Gastroesophageal sphincter (tissue), 4 donors: Measurements from ENCODE around the gene MUC6. TPM values are rescaled to one million over a fixed set of nuclear protein-coding genes. Genes with fewer than 3 reads are reported as not detected.

Source experiments
- ATAC-seq: fragments of 150-250 bp; one replicate; pipeline ENCODE4 v1.9.1; 2016; ENCODE audit warnings: mild to moderate bottlenecking, moderate library complexity
- H3K27ac ChIP-seq, 4 donors: fragments of 200-600 bp; sonication (generic) in 3 of 4; 1 replicate in 3 of 4; 2 replicates in 1 of 4; pipeline ENCODE4 v1.5.1; 2016 to 2019
- H3K27me3 ChIP-seq: fragments of 200-600 bp; sonication (generic); one replicate; pipeline ENCODE4 v1.5.1; 2019
- H3K36me3 ChIP-seq, 2 donors: fragments of 200-600 bp; sonication (generic); one replicate each; pipeline ENCODE4 v1.5.1; 2019; ENCODE audit warnings: control low read depth in 1 of 2
- H3K4me1 ChIP-seq, 3 donors: fragments of 200-600 bp; sonication (generic); 1 replicate in 2 of 3; 2 replicates in 1 of 3; pipeline ENCODE4 v1.5.1; 2016 to 2019; ENCODE audit warnings: control low read depth in 2 of 3
- H3K4me3 ChIP-seq, 2 donors: fragments of 200-600 bp; sonication (generic); one replicate each; pipeline ENCODE4 v1.5.1; 2019; ENCODE audit warnings: mild to moderate bottlenecking in 1 of 2, moderate library complexity in 1 of 2
- H3K9me3 ChIP-seq, 3 donors: fragments of 200-600 bp; sonication (generic); one replicate each; pipeline ENCODE4 v1.5.1; 2017 to 2019; ENCODE audit warnings: control low read depth in 2 of 3
- CTCF ChIP-seq, 4 experiments: fragments of 200-600 bp in 2 of 4; fragments of 450-650 bp in 2 of 4; sonication (generic) in 1 of 4; IDR thresholded peaks; one replicate each; pipeline ENCODE4 v1.5.1; 2017 to 2019; ENCODE audit warnings: antibody characterized with exemption in 4 of 4, mild to moderate bottlenecking in 2 of 4, moderate library complexity in 2 of 4
- EP300 ChIP-seq: sonication (generic); formaldehyde crosslinking; IDR thresholded peaks from one replicate; pipeline ENCODE4 v1.6.1; 2017; ENCODE audit warnings: antibody characterized with exemption, mild to moderate bottlenecking
- POLR2A ChIP-seq, 2 donors: fragments of 450-650 bp; IDR thresholded peaks; one replicate each; pipeline ENCODE4 v1.6.1; 2017; ENCODE audit warnings: antibody characterized with exemption in 2 of 2, mild to moderate bottlenecking in 2 of 2, moderate library complexity in 1 of 2
- POLR2AphosphoS5 ChIP-seq: sonication (generic); formaldehyde crosslinking; IDR thresholded peaks from one replicate; pipeline ENCODE4 v1.6.1; 2017; ENCODE audit warnings: antibody characterized with exemption
- WGBS, 2 donors: methylation state at CpG; one replicate each; pipeline ENCODE4 v1.1.5; 2018; ENCODE audit warnings: low coverage in 1 of 2; 5-methylcytosine and 5-hydroxymethylcytosine counted together
- total RNA-seq, 4 donors: library from RNA; depleted of rRNA; stranded (reverse); fragments of >200 nt; gene quantifications; one replicate each; pipeline ENCODE4 v1.1.0, GENCODE V29; 2016

MUC6 gene
- total RNA-seq, 4 donors from 2014 or later = 0.77 TPM; not detected in 3

- Histone ChIP-seq H3K4me3 (no peak overlapping the region), H3K36me3 (no peaks in the 10 kb centered on the region), H3K27ac (no peak overlapping the region), H3K4me1 (no peaks in the 10 kb centered on the region), H3K9me3 (peaks cover 0 to 16% (median 0%) of the 10 kb centered on the region in 3 donors), H3K27me3 (peaks cover 59% of the 10 kb centered on the region)
- 66% methylated on average over 15 of the region's 15 CpGs; no CpG with 5 or more reads in 1 of the 2 donors for WGBS, 2 donors
- ATAC-seq = no peak
- TF ChIP-seq EP300 (no peak), POLR2A (IDR thresholded peaks at IDR 0.05) (no peak), POLR2AphosphoS5 (no peak), CTCF (IDR thresholded peaks at IDR 0.05) (no peak)
Measured at GRCh38 chr11:1059759-1060158, 23.2 kb upstream of the MUC6 start.

GRCh38 chr11:1057806-1058205 lies 21.3 kb upstream of the MUC6 start:
- no peak overlapping the region for H3K4me3 ChIP-seq
- 70% methylated on average over 9 of the region's 16 CpGs; no CpG with 5 or more reads in 1 of the 2 donors for WGBS, 2 donors
- TF ChIP-seq EP300 = no peak

GRCh38 chr11:1055990-1056771 lies 19.7 kb upstream of the MUC6 start:
- 48 to 69% methylated on average over 7 to 9 of the region's 46 CpGs for WGBS, 2 donors
- TF ChIP-seq POLR2A (IDR thresholded peaks at IDR 0.05) = no peak
- no peak for TF ChIP-seq POLR2AphosphoS5
- TF ChIP-seq CTCF (IDR thresholded peaks at IDR 0.05) = no peak
- no peak for TF ChIP-seq EP300

More at GRCh38 chr11:1057806-1058205, 21.3 kb upstream of the MUC6 start:
- ATAC-seq = no peak
- H3K4me1 ChIP-seq = no peaks in the 10 kb centered on the region
- no peaks in the 10 kb centered on the region for H3K36me3 ChIP-seq
- H3K9me3 ChIP-seq = peaks cover 0 to 10% (median 0%) of the 10 kb centered on the region in 3 donors
- peaks cover 77% of the 10 kb centered on the region for H3K27me3 ChIP-seq
- no peak overlapping the region for H3K27ac ChIP-seq

GRCh38 chr11:1055109-1055703 lies 18.7 kb upstream of the MUC6 start:
- H3K4me3 ChIP-seq = no peak overlapping the region
- WGBS, 2 donors = 81% methylated on average over 5 of the region's 17 CpGs; no CpG with 5 or more reads in 1 of the 2 donors
- no peaks in the 10 kb centered on the region for H3K9me3 ChIP-seq
- peaks cover 88% of the 10 kb centered on the region for H3K27me3 ChIP-seq
- H3K4me1 ChIP-seq = peaks cover 0 to 8% (median 0%) of the 10 kb centered on the region in 3 donors
- no peak for ATAC-seq
- H3K36me3 ChIP-seq = no peaks in the 10 kb centered on the region
- no peak for TF ChIP-seq EP300
- TF ChIP-seq POLR2AphosphoS5 = no peak
- no peak for TF ChIP-seq CTCF (IDR thresholded peaks at IDR 0.05)
- TF ChIP-seq POLR2A (IDR thresholded peaks at IDR 0.05) = no peak
- H3K27ac ChIP-seq = no peak overlapping the region

More at GRCh38 chr11:1055990-1056771, 19.7 kb upstream of the MUC6 start:
- no peaks in the 10 kb centered on the region for H3K9me3 ChIP-seq
- no peak overlapping the region for H3K27ac ChIP-seq
- no peak for ATAC-seq
- H3K4me1 ChIP-seq = peaks cover 0 to 3% (median 0%) of the 10 kb centered on the region in 3 donors
- H3K4me3 ChIP-seq = no peak overlapping the region
- H3K27me3 ChIP-seq = peaks cover 88% of the 10 kb centered on the region
- no peaks in the 10 kb centered on the region for H3K36me3 ChIP-seq

GRCh38 chr11:1054143-1055108 lies 17.9 kb upstream of the MUC6 start:
- no peak for ATAC-seq
- Histone ChIP-seq H3K27ac (no peak overlapping the region), H3K9me3 (no peaks in the 10 kb centered on the region), H3K4me3 (no peak overlapping the region), H3K27me3 (peaks cover 89% of the 10 kb centered on the region), H3K36me3 (no peaks in the 10 kb centered on the region), H3K4me1 (peaks cover 0 to 8% (median 0%) of the 10 kb centered on the region in 3 donors)
- 38 to 45% methylated on average over 4 to 6 of the region's 25 CpGs for WGBS, 2 donors
- no peak for TF ChIP-seq POLR2AphosphoS5
- no peak for TF ChIP-seq EP300
- TF ChIP-seq CTCF (IDR thresholded peaks at IDR 0.05) = no peak
- TF ChIP-seq POLR2A (IDR thresholded peaks at IDR 0.05) = no peak
